Left forelimb (tissue), 1 donor: Measurements from ENCODE around the gene PLCD3.
A peak's percentile ranks its signal among the peaks of the same experiment; 100 is the strongest.
"Not testable (repeated sequence)": the region's sequence is repeated elsewhere in the genome, so short reads cannot be mapped to it uniquely, and the experiment has no call there.

Experiments
- DNase-seq: peaks from one replicate; pipeline ENCODE4 v3.0.0-alpha.2; 2018; ENCODE audit warnings: low spot score

Gene PLCD3

DNA sequence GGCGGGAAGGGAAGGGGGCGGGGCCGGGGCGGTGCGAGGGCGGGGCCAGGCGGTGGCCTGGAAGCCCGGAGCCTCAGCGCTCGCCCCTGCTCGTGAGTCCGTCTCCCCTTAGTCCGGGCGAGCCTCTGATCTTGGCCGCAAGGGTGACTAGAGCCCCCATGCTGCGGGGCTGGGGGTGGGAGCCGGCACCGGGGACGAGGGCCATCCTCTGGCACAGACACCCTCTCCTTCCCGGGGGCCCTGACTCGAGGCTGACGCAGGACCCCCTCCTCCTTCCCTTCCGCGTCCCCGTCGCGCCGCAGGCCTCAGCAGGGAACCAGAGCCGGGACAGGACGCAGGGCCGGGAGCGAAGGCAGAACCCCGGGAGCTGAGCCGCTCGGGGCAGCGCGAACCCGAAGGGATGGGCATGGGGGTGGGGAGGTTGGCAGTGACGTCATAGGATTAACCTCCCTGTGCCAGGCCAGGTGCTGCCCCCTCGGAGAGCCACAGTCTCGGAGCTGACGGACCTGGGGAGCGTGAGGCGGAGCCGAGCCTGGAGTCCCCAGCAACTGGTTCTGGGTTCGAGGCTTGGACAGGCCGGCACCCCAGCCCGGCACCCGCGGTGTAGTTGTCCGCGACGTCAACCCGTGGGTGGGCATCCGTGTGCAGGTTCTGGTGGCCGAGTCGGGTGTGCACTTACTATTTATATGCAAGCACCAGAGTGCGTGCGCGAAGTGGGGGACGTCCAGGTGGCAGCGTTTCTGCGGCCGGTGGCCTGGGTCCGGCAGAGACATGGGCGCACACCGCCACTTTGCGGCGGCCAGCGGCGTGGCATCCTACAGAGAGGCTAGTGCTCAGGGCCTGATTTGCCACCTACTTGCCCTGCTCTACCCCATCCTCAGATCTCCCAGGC, 503 bp upstream of the PLCD3 start:
- peak; percentile 93 for DNase-seq

DNA sequence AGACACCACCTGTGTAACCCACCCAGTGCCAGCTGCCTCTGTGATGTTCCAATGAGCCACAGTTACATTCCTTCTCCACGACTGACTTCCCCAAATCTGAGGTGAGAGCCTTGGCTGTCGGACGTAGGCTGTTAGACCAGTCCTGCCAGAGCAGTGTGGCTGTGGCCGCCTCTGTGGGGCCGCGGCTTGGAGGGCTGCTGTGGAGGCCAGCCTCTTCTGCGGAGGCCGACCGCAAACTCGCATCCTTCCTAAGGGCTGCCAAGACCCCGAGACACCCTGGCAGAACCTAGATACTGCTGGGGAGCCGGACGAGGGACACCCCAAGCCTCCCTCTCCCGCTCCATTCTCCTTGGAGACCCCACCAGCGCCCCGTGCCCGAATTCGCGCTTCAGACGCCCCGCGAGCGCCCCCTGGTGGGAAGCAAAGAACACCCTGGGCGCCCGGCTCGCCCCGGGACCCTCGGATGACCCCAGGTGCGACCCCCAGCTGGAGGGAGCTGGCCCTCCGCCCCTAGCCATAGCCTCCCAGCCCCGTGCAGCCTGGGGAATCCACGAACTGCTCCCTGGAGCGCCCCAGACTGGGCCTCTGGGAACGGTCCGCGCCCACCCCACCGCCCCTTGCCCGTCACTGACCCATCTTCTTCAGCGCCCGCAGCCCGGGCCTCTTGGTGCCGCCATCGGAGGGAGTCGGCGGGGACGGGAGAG, 547 bp downstream of the PLCD3 start:
- no peak for DNase-seq

DNA sequence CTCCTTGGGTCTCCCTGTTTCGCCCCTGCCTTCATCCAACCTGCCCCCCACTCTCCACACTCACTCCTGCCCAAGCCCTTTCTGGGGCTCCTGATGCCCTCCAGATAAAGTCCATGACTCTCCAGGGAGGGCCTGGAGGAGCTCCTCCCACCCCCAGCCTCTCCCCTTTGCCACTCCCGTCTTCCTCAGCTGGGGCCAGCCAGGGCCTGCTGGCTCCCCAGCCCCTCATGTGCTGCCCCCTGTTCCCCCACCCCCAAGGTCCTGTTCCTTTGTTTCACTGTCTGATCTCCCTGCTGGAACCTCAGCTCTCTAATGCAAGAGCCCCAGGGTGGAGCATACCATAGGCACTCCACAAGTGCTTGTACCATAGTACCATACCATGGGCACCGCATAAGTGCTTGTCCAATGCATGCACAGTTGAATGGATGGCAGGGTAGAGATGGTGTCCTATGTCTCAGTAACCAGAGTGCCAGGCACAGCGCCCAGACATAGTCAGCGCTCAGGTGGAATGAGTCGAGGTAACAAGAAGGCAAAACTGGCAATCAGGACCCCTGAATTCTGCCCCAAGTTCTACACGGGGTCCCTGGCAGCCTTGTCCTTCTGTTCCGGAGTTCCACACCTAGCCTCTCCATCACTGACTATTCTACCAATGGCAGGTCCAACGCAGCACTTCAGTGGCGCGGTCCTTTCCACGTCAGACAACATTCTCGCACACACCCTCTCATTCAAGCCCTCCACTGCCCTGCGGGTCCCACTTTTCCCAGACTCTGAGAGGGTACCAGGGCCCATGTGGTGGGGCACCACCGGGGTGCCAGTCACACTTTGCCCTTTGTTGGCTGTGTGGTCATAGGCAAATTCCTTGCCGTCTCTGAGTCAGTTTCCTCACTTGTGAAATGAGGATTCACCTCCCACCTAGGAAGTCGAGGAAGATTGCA, 1.4 kb downstream of the PLCD3 start:
- no peak for DNase-seq

DNA sequence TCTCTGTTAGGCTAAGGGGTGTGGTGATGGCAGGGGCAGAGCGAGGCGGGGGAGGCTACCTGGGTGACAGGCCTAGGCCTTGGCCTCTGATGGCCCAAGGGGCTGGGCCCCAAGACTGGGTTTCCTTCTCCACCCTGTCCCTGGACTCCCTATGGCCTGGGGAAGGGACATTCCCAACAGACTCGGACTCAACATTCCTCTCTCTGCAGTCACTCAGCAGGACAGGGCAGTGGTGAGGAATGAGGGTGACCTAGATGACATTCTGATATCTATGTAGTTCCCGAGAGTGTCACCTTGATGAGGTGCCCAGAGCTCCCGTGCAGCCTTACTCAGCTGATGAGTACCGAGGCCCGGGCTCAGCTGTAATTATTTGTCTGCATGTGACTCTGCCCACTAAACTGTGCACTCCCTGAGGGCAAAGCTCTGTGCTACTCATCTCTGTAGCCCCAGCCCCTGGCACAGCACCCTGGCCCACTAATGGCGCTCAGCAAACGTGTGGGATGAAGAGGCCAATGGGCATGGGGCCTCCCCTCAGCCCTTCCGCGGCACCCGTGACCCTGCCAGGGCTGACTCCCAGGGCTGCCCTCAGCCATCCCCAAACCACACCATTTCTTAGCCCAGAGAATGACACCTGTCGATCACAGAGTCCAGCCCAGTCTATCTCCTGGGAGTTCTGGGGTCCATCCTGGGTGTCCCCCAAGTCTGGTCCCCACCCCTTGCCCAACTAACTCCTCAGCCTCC, 2.2 kb downstream of the PLCD3 start:
- no peak for DNase-seq

DNA sequence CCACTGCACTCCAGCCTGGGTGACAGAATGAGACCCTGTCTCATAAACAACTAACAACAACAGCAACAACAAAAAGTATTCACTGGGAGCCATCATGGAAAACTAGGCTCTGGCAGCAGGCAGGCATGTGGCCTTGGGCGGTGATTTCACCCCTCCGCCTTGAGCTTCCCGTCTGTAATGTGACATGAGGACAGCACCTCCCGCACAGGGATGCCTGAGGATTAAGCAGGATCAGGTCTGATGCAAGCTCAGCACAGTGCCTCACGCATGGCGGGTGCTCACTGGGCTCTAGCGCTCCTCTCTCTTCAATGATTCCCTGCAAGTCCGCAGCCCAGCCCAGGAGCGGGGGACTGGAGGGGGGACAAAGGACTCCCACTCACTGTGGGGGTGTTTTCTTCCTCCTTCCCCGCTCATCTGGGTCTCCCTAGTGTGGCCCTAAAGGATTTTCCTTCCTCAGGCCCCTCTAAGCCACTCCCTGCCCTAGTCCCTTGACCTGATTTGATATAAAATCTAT, 2.8 kb downstream of the PLCD3 start:
- DNase-seq, result no peak

DNA sequence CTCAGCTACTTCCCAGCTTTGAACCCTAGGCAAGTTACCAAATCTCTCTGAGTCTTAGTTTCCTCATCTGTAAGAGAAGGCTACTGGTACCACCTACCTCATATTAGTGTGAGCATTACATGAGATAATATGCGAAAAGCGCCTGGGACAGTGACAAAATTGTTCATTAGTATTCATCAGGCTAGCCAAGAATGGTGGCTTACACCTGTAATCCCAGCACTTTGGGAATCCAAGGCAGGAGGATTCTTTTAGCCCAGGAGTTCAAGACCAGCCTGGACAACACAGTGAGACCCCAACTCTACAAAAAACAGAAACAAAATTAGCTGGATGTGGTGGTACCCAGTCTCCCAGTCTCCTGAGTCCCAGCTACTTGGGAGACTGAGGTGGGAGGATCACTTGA, 3.3 kb downstream of the PLCD3 start:
- no peak for DNase-seq

DNA sequence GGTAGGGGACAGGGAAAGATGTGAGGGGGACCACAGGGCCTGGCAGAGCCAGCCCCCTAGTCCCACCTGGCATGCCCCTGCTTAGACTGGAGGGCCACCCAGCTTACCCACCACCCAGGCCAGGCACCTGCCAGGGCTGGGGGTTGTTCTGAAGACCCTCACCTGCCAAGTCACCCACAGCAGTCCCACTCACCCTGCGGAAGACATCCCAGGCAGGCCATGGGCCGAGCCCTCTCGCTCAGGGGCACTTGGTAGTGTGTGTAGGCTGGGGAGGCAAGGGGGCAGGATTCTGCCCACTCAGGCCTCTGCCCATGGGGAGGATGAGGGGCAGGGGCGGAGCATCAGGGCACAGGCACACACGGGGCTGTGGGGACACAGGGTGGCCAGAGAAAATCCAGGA, 4.0 kb downstream of the PLCD3 start:
- no peak for DNase-seq

DNA sequence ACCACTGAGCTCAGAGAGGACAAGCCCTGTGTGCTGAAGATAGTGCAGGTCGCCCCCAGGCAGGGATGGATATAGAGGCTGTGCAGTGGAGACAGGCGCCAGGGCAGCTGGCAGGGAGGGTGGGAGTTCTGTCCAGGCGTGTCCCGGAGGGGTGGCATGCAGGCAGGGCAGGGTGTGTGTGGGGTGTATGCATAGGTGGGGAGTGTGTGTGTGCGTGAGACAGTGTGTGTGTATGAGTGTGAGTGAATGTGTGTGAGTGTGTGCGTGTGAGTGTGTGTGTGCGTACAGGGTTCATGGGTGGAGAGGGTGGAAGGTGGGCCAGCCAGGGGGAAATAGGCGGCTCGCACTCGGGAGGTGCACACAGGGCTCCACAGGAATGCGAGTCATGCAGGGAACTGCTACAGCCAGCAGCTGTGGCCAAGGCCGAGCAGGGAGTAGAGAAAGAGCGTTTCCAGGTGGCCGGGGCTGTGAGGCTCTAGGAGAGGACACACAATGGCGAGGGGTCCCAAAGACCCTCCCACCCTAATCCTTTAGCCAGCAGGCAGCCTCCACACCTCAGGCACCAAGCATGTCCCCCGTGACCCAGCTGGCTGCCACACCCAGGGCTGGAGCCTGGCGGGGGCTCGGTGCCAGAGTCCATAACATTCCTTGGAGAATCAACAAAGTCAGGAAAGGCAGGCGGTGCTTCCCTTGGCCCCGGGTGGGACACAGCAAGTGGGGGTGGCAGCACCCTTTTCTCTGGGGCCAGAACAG, 4.6 kb downstream of the PLCD3 start:
- DNase-seq, result no peak

DNA sequence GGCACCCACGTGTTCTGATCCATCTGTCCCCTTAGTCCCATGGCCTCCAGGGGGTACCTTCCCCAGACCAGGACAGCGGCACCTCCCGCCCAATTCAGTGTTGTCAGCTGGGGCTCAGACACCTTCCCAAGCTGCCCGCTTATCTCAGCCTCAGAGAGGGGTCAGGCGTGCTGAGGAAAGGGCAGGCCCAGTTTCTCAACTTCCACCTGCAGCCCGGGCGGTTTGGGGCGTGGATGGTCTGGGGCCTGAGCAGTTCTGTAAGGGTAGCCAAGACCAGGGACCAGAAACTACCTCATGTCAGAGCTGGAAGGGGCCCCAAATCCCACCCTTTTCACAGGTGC, 5.1 kb downstream of the PLCD3 start:
- no peak for DNase-seq

DNA sequence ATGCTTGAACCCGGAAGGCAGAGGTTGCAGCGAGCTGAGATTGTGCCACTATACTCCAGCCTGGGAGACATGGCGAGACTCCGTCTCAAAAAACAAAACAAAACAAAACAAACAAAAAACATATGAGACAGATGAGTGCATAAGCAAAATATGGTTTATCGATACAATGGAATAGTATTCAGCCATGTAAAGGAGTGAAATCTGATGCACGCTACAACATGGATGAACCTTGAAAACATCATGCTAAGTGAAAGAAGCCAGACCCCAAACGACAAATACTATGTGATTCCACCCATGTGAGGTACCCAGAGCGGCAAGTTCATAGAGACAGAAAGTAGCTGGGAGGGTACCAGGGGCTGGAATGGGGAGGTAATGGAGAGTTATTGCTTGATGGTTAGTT, 6.8 kb downstream of the PLCD3 start:
- no peak for DNase-seq

DNA sequence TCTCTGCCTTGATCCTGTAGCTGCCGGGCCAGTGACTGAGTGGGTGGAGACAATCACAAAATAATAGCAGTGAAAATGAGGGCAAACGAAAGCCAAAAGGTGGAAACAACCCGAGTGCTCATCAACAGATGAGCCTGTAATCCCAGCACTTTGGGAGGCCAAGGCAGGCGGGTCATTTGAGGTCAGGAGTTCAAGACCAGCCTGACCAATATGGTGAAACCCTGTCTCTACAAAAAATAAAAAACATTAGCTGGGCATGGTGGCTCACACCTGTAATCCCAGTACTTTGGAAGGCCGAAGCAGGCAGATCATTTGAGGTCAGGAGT, 7.6 kb downstream of the PLCD3 start:
- DNase-seq, result not testable (repeated sequence)

DNA sequence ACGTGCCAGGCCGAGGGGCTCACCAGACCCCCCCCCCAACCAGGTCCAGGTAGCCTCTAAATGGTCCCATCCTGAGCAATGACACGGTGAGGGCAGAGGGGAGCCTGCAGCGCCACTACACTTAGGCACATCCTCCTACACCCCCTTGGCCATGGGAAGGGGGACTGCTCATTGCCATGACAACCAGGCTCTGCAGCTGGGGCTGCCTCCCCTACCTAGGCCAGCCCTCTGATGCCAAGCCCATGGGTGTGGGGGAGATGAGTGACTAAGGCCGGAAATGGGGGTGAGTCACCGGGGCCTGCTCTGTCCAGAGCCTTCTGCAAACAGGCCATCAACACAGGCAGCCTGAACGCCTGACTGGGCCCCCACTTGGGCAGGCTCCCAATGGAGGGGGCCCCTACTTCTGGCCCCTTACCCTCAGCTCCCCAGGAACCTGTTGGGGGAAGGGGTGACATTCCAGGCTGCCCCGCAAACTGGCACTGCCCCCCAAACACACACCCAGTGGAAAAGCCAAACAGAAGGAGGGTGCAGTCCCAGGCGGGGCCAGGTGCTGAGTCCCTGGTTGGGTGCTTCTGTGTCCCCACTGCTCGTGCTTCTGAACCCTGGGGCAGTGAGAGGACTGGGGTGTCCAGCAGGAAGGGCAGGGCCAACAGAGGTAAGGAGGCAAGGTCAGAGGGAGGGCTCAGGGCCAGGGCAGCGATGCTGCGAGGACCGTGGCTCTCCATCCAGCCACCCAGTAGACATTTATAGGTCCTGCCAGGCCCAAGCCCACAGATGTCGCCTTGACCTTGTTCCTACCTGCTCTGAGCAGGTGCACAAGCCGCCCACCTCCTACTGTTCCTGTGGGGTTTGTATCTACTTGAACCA, 8.2 kb downstream of the PLCD3 start:
- no peak for DNase-seq

DNA sequence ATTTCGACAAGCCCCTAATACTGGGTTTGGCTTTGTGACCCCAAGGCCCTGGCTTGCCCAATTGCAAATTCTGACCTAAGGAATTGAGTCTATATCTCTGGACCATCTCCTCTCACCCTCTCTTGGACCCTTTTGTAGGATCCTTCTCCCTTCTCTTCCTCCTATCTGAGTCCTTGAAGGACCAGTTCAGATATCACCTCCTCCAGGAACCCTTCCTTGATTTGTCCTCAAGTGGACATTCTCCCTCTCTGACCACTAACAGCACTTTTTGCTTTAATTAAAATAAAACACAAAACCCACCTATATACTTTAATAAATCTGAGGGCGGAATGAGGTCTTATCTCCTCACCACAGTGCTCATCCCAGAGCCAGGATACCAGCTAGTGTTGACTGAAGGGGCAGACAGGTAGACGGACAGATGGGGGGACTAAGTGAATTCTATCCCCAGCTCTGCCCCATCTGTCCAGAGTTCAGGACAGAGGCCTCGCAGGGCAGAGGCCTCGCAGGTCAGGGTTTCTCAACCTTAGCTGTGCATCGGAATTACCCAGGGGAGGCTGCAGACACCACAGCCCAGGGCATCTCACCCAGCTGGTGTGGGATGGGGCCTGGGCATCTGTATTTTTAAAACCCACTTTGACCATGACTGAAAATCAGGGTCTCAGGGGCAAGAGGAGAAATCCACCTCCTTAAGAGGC, 9.1 kb downstream of the PLCD3 start:
- DNase-seq, result no peak

DNA sequence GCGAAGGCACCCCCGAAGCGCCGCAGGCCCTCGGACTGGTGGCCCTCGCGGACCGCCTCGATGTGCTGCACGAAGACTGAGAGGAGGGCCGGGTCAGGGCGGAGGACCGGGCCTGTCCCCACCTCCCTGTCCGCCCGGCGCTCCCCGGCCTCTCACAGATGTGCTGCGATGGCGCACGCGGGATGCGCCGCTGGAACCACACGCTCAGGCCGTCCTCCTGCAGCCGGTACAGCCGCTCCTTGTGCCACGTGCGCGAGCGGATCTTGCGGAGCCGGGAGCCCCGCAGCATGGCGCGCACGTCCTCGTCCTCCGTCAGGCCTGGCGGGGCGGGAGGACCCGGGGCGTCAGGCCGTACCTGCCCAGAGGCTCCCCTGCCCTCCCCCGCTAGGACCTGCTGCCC, 11.3 kb downstream of the PLCD3 start:
- DNase-seq, result no peak

DNA sequence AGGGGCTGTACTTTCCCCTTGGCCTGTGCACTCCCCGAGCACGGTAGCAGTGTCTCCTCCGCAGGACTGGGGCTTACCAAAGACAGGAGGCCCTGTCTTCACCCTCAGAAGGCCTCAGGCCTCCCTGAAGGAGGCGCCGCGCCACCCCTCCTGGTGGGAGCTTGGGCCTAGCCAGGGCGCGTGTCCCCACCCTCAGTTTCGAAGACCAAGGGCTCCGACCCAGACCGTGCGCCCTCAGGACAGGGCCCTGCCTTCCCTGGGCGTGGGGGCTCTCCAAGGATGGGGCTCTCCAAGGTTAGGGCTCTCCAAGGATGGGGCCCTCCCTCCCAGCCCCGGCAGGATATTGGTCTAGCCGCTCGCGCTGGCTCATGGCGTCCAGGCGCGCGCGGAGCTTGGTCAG, 11.8 kb downstream of the PLCD3 start:
- no peak for DNase-seq

DNA sequence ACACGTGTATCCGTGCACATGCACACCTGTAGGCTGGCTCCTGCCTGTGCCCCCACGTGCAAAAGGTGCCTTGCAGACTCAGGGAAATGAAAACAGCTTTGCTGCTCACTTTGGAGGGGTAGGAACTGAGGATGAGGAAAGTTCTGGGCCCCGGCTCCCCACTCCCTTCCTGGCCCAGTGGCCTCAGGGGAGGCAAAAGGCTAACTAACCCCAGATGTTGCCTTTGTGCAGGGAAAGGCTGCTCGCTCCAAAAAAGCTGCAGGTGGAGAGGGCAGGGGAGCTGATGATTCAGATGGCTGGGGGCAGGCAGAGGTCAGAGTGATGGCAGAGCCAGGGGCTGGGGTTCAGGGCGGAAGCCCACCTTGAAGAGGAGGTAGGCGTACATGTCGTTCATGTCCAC, 12.4 kb downstream of the PLCD3 start:
- no peak for DNase-seq

DNA sequence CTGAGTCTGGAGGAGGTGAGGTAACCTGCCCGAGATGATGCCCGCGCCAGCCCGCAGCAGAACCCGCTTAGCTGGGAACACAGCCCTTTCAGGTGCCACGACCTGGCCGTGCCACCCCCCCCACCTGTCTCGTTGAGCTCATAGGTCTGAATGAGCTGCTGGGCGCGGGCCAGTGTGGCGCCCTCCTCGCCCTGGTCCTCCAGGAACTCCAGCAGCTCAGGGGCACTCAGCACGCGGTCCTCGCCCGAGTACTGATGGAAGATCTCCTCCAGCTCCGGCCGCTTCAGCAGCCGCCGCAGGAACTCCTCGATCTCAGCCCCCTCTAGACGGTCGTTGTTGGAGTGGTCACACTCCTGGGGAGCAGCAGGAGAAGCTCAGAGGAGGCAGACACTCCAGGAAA, 13.6 kb downstream of the PLCD3 start:
- DNase-seq, result no peak

DNA sequence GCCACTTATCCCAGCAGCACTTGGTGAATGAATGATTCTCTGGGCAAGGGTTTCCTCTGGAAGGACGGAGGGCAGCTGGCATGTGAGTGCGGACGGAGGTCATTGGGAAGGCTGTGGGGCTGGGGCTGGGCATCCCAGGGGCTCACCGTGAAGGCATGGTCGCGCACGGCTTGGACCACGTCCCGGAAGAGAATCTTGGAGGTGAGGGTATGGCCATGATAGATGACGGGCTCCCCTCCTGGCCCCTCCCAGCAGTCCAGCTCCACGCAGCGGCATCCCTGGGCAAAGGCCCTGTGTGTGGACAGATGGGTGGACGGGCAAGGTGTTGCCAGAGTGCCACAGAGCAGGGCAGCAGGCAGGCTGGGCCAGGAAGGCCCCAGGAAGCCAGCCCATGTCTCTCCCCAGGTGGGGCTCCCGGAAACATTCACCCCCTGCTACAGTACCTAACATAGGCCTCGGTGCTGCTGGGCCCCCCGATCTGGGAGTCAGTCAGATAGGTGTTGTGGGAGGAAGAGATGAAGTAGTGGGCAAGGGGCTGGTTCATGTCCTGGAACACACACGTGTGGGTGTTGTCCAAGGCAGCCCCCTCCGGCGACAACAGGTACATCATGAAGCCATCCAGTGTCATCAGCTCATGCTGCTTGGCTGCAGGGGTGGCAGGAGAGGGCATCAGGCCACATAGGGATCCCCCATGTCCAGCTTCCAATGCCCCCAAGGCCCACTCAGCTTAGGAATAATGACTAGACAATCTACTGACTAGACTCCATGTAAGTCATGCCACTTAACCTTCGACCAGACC, 14.3 kb downstream of the PLCD3 start:
- no peak for DNase-seq

DNA sequence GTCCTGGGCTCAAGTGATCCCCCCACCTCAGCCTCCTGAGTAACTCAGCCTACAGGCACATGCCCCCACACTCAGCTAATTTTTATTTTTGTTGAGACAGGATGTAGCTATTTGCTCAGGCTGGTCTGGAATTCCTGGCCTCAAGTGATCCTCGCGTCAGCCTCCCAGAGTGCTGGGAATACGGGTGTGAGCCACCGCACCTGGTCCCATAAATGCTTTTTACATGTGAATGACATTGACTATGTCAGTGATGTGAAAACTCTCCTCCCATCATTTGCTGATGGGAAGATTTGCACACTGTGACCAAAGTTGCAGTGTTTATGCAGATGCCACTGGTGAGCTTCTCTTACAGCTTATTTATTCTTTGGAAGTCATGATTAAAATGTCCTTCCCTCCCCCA, 15.0 kb downstream of the PLCD3 start:
- no peak for DNase-seq
